Thyroid gland (tissue), 4 donors: ENCODE results near the gene CTDSPL.

Source experiments
- CTCF ChIP-seq, 6 experiments: fragments of 200-600 bp in 3 of 6; fragments of 450-650 bp in 3 of 6; sonication (generic) in 3 of 6; IDR thresholded peaks; one replicate each; pipeline ENCODE4 v1.5.1; 2016 to 2019; ENCODE audit warnings: antibody characterized with exemption in 6 of 6, mild to moderate bottlenecking in 2 of 6, inconsistent platforms in 1 of 6, moderate library complexity in 1 of 6
- POLR2A ChIP-seq, 2 donors: fragments of 450-650 bp; IDR thresholded peaks; one replicate each; pipeline ENCODE4 v1.6.1; 2017; ENCODE audit warnings: antibody characterized with exemption in 2 of 2, mild to moderate bottlenecking in 2 of 2, moderate library complexity in 1 of 2

DNA sequence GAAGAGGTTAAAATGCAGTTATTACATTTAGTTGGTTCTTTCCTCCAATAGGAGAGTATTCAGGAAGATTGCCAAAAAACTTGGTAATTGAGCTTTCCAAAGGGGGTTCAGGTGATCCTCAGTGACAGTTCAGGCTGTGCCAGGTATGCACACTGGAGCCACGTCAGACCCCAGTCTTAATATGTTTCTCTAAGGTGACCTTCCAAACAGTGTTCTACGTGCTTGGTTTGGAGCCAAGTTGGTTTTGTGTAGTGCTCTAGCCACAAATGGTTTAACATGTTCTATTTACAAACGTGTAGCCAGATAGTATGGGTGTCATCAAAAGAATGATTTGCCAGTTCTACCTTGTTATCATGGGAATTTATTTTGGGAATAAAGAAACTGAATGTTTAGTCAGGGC lies 21.0 kb downstream of the CTDSPL start:
- no peak for TF ChIP-seq CTCF (IDR thresholded peaks at IDR 0.05)
- TF ChIP-seq POLR2A (IDR thresholded peaks at IDR 0.05): no peak
